Measurements from ENCODE around the gene ZNF614. TPM values are rescaled to one million over a fixed set of nuclear protein-coding genes. Genes with fewer than 3 reads are reported as not detected.
"Not testable (repeated sequence)": the region's sequence is repeated elsewhere in the genome, so short reads cannot be mapped to it uniquely, and the experiment has no call there.

Gene ZNF614
- total and polyA plus RNA-seq, 2 of the 13 experiments (the other 11 are each of a cell fraction or from before 2014, with no cell fraction given), result 13.0 to 22.8 TPM

GRCh38 chr19:52026255-52026990, 1.8 kb downstream of the ZNF614 start (continued):
- TF ChIP-seq, protein P1, sequence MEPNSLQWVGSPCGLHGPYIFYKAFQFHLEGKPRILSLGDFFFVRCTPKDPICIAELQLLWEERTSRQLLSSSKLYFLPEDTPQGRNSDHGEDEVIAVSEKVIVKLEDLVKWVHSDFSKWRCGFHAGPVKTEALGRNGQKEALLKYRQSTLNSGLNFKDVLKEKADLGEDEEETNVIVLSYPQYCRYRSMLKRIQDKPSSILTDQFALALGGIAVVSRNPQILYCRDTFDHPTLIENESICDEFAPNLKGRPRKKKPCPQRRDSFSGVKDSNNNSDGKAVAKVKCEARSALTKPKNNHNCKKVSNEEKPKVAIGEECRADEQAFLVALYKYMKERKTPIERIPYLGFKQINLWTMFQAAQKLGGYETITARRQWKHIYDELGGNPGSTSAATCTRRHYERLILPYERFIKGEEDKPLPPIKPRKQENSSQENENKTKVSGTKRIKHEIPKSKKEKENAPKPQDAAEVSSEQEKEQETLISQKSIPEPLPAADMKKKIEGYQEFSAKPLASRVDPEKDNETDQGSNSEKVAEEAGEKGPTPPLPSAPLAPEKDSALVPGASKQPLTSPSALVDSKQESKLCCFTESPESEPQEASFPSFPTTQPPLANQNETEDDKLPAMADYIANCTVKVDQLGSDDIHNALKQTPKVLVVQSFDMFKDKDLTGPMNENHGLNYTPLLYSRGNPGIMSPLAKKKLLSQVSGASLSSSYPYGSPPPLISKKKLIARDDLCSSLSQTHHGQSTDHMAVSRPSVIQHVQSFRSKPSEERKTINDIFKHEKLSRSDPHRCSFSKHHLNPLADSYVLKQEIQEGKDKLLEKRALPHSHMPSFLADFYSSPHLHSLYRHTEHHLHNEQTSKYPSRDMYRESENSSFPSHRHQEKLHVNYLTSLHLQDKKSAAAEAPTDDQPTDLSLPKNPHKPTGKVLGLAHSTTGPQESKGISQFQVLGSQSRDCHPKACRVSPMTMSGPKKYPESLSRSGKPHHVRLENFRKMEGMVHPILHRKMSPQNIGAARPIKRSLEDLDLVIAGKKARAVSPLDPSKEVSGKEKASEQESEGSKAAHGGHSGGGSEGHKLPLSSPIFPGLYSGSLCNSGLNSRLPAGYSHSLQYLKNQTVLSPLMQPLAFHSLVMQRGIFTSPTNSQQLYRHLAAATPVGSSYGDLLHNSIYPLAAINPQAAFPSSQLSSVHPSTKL (CRISPR knock-in tag; IDR thresholded peaks at IDR 0.05), result peak; percentile 90
- TF ChIP-seq KLF16 (CRISPR knock-in tag; IDR thresholded peaks at IDR 0.05) (peak in 1 of 2 experiments; percentile 37; a peak in 1 of 4 replicates), MIXL1 (CRISPR knock-in tag; IDR thresholded peaks at IDR 0.05) (peak; percentile 59; the same call in 1 of the 2 replicates), ZNF614 (CRISPR knock-in tag; IDR thresholded peaks at IDR 0.05; ENCODE audit: borderline replicate concordance) (peak; percentile 40; the same call in 1 of the 2 replicates), ZNF501 (CRISPR knock-in tag; IDR thresholded peaks at IDR 0.05) (0 out of 2 replicates have a peak, but pooled peaks have one; percentile 19), KAT8 (CRISPR knock-in tag; IDR thresholded peaks at IDR 0.05) (0 out of 2 replicates have a peak, but pooled peaks have one; percentile 32), SOX6 (CRISPR knock-in tag; IDR thresholded peaks at IDR 0.05) (peak; percentile 88), ZSCAN9 (CRISPR knock-in tag; IDR thresholded peaks at IDR 0.05; ENCODE audit: borderline replicate concordance) (0 out of 2 replicates have a peak, but pooled peaks have one; percentile 21), ZFP36L1 (CRISPR knock-in tag; IDR thresholded peaks at IDR 0.05) (peak; percentile 69; the same call in 1 of the 2 replicates), MBD4 (IDR thresholded peaks at IDR 0.05; ENCODE audit: borderline replicate concordance, low read length) (peak; percentile 57; the same call in 1 of the 2 replicates), KAT7 (CRISPR knock-in tag; IDR thresholded peaks at IDR 0.05; ENCODE audit: borderline replicate concordance) (peak; percentile 44; the same call in 1 of the 2 replicates), GATAD2A (CRISPR knock-in tag; IDR thresholded peaks at IDR 0.05) (0 out of 2 replicates have a peak, but pooled peaks have one; percentile 38), POGZ (CRISPR knock-in tag; IDR thresholded peaks at IDR 0.05) (peak; percentile 63; the same call in 1 of the 2 replicates), TFE3 (CRISPR knock-in tag; IDR thresholded peaks at IDR 0.05) (0 out of 2 replicates have a peak, but pooled peaks have one; percentile 33), POLR2G (IDR thresholded peaks at IDR 0.05; ENCODE audit: low read depth, low read length) (peak; percentile 46; the same call in 1 of the 2 replicates), ZNF644 (CRISPR knock-in tag; IDR thresholded peaks at IDR 0.05; ENCODE audit: low read depth) (0 out of 2 replicates have a peak, but pooled peaks have one; percentile 38), PITX1 (CRISPR knock-in tag; IDR thresholded peaks at IDR 0.05) (peak; percentile 99), ZNF761 (CRISPR knock-in tag; conservative IDR thresholded peaks at IDR 0.05) (0 out of 2 replicates have a peak, but pooled peaks have one; percentile 65), YEATS4 (CRISPR knock-in tag; IDR thresholded peaks at IDR 0.05; ENCODE audit: borderline replicate concordance) (peak; percentile 71; the same call in 1 of the 2 replicates), MNT (IDR thresholded peaks at IDR 0.05) (0 out of 2 replicates have a peak, but pooled peaks have one; percentile 7)
- TF ChIP-seq, protein P2, sequence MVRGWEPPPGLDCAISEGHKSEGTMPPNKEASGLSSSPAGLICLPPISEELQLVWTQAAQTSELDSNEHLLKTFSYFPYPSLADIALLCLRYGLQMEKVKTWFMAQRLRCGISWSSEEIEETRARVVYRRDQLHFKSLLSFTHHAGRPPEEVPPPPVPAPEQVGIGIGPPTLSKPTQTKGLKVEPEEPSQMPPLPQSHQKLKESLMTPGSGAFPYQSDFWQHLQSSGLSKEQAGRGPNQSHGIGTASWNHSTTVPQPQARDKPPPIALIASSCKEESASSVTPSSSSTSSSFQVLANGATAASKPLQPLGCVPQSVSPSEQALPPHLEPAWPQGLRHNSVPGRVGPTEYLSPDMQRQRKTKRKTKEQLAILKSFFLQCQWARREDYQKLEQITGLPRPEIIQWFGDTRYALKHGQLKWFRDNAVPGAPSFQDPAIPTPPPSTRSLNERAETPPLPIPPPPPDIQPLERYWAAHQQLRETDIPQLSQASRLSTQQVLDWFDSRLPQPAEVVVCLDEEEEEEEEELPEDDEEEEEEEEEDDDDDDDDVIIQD (CRISPR knock-in tag; IDR thresholded peaks at IDR 0.05; ENCODE audit: low read depth), result peak; percentile 40; the same call in 1 of the 2 replicates
- not testable (repeated sequence) for TF ChIP-seq SOX6 (IDR thresholded peaks at IDR 0.05)

All from HepG2 (cell line).